Measurements from ENCODE around the gene FAM83F.

DNA sequence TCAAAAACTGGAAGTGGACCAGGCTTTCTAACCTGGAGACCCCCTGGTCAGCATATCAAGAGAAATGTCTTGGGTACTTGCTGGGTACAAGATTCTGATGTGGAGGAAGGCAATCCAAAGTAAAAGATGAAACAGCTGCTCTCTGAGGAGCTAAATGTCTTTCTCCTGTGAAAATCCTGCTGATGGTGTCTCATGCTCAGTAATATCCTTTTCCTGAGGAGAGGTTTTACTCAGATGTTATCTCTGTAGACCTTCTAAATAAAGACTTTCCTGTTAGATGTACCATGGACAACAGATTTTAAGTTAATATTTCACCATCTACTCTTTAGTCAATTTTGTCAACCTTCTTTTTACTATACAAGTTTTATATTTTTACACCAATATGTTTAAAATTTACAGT is 62.9 kb downstream of the FAM83F start:
- TF ChIP-seq, protein P1, sequence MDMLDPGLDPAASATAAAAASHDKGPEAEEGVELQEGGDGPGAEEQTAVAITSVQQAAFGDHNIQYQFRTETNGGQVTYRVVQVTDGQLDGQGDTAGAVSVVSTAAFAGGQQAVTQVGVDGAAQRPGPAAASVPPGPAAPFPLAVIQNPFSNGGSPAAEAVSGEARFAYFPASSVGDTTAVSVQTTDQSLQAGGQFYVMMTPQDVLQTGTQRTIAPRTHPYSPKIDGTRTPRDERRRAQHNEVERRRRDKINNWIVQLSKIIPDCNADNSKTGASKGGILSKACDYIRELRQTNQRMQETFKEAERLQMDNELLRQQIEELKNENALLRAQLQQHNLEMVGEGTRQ (IDR thresholded peaks at IDR 0.05; ENCODE audit: borderline replicate concordance, low read depth, low read length), result no peak
- TF ChIP-seq CEBPB (IDR thresholded peaks at IDR 0.05; ENCODE audit: borderline replicate concordance in 1 of 2, low read depth in 2 of 2, low read length in 2 of 2), result no peak
- no peak for TF ChIP-seq ESRRA (IDR thresholded peaks at IDR 0.05; ENCODE audit: low read length)
- no peak for TF ChIP-seq POLR2A (IDR thresholded peaks at IDR 0.05; ENCODE audit: low read depth, low read length)
- TF ChIP-seq EP300 (IDR thresholded peaks at IDR 0.05; ENCODE audit: borderline replicate concordance in 1 of 2, control insufficient read depth in 1 of 2, low read depth in 2 of 2, low read length in 2 of 2), result no peak

All from GM12878 (cell line).